Left ventricle myocardium inferior (tissue), 1 donor: ENCODE measurements around the gene NES. TPM values are rescaled to one million over a fixed set of nuclear protein-coding genes. Genes with fewer than 3 reads are reported as not detected.

Experiments used
- DNase-seq: peaks from one replicate; pipeline ENCODE4 v3.0.0-alpha.2; 2020
- H3K27ac ChIP-seq: fragments of 200-600 bp; replicated peaks from 2 replicates; pipeline ENCODE4 v1.8.0; 2021
- H3K27me3 ChIP-seq: fragments of 200-600 bp; 2 replicates; pipeline ENCODE4 v1.8.0; 2021; ENCODE audit warnings: low read depth
- H3K36me3 ChIP-seq: fragments of 200-600 bp; 2 replicates; pipeline ENCODE4 v1.8.0; 2021
- H3K4me1 ChIP-seq: fragments of 200-600 bp; 2 replicates; pipeline ENCODE4 v1.8.0; 2021
- H3K4me3 ChIP-seq: fragments of 200-600 bp; 2 replicates; pipeline ENCODE4 v1.8.0; 2021; ENCODE audit warnings: mild to moderate bottlenecking, moderate library complexity
- H3K9me3 ChIP-seq: fragments of 200-600 bp; replicated peaks from 2 replicates; pipeline ENCODE4 v1.8.0; 2021
- CTCF ChIP-seq: fragments of 200-600 bp; IDR thresholded peaks from 2 replicates; pipeline ENCODE4 v1.8.0; 2021; ENCODE audit warnings: antibody characterized with exemption, mild to moderate bottlenecking, borderline replicate concordance
- intact Hi-C: fragments of 100-400 bp; cut with micrococcal nuclease; formaldehyde crosslinking; loops from one replicate; pipeline ENCODE4 v1.11.0; 2022
- total RNA-seq: library from RNA; stranded (reverse); fragmentation: NEBNext Ultra II Directional; extraction: Animal tissue kit (Norgen Biotek cat#: 25700); gene quantifications from one replicate; pipeline ENCODE4 v1.2.1, GENCODE V29; 2021
- donor health status: DM: no; HTN: yes; CAD: no; lungs with severe emphysema.

Gene NES
- total RNA-seq, 1 donor from 2014 or later = 164 TPM

- intact Hi-C loops = no loop called here
- peak overlapping the region; percentile 73 for H3K27ac ChIP-seq
- peaks cover 57% of the 10 kb centered on the region for H3K27me3 ChIP-seq
- H3K9me3 ChIP-seq = no peaks in the 10 kb centered on the region
- peak overlapping the region; percentile 66 for H3K4me3 ChIP-seq
- no peaks in the 10 kb centered on the region for H3K36me3 ChIP-seq
- TF ChIP-seq CTCF = peak; percentile 80
- DNase-seq = peak; percentile 60
- peaks cover 42% of the 10 kb centered on the region for H3K4me1 ChIP-seq
Measured at GRCh38 chr1:156705918-156706656, 28.9 kb upstream of the NES start.

GRCh38 chr1:156705321-156705917, 28.2 kb upstream of the NES start, which contains the start of gene CRABP2:
Gene CRABP2 (minus strand): TSS chr1:156705583. CDS start chr1:156705446, 137 bp downstream.
- Histone ChIP-seq H3K36me3 (no peaks in the 10 kb centered on the region), H3K4me3 (peak within 1 kb of the TSS; percentile 66), H3K9me3 (no peaks in the 10 kb centered on the region), H3K27me3 (peaks cover 64% of the 10 kb centered on the region), H3K27ac (peak within 1 kb of the TSS; percentile 73), H3K4me1 (peaks cover 42% of the 10 kb centered on the region)
- no peak for DNase-seq
- intact Hi-C loops = no loop called here
- no peak for TF ChIP-seq CTCF

GRCh38 chr1:156704930-156705320, 27.7 kb upstream of the NES start:
- Histone ChIP-seq H3K4me1 (peaks cover 37% of the 10 kb centered on the region), H3K27me3 (peaks cover 69% of the 10 kb centered on the region), H3K27ac (no peak overlapping the region), H3K36me3 (no peaks in the 10 kb centered on the region), H3K4me3 (peak overlapping the region; percentile 66), H3K9me3 (no peaks in the 10 kb centered on the region)
- peak; percentile 29 for DNase-seq
- TF ChIP-seq CTCF = no peak
- intact Hi-C loops = no loop called here

- Histone ChIP-seq H3K27ac (no peak overlapping the region), H3K4me1 (peaks cover 30% of the 10 kb centered on the region), H3K27me3 (peaks cover 74% of the 10 kb centered on the region), H3K36me3 (no peaks in the 10 kb centered on the region), H3K4me3 (no peak overlapping the region), H3K9me3 (no peaks in the 10 kb centered on the region)
- no peak for TF ChIP-seq CTCF
- DNase-seq = no peak
- intact Hi-C loops = no loop called here
Measured at GRCh38 chr1:156704166-156704711, 27.0 kb upstream of the NES start.

- no peak for TF ChIP-seq CTCF
- Histone ChIP-seq H3K4me1 (peaks cover 30% of the 10 kb centered on the region), H3K4me3 (no peak overlapping the region), H3K27me3 (peaks cover 79% of the 10 kb centered on the region), H3K9me3 (no peaks in the 10 kb centered on the region), H3K36me3 (no peaks in the 10 kb centered on the region), H3K27ac (no peak overlapping the region)
- no peak for DNase-seq
- intact Hi-C loops = no loop called here
Measured at GRCh38 chr1:156703741-156704140, 26.5 kb upstream of the NES start.
